ENCODE data around the gene WRNIP1. TPM values are rescaled to one million over a fixed set of nuclear protein-coding genes. Genes with fewer than 3 reads are reported as not detected.

The WRNIP1 gene
- total and polyA plus RNA-seq, 10 of the 15 experiments (the other 5 are each of a cell fraction or from before 2014, with no cell fraction given) = 9.3 to 30.5 (median 24.3) TPM

- TF ChIP-seq MLLT1 (IDR thresholded peaks at IDR 0.05) (no peak), ZNF207 (IDR thresholded peaks at IDR 0.05; ENCODE audit: borderline replicate concordance) (no peak), NFXL1 (IDR thresholded peaks at IDR 0.05; ENCODE audit: borderline replicate concordance) (no peak), KLF5 (IDR thresholded peaks at IDR 0.05; ENCODE audit: partially characterized antibody) (no peak), PKNOX1 (IDR thresholded peaks at IDR 0.05) (no peak), MEF2B (IDR thresholded peaks at IDR 0.05; ENCODE audit: partially characterized antibody, poor library complexity, severe bottlenecking) (no peak)
These were observed 43.8 kb downstream of the WRNIP1 start (continued) for GRCh38 chr6:2809015-2809414.

GRCh38 chr6:2810092-2810671 is 45.0 kb downstream of the WRNIP1 start:
- ATAC-seq (no peak), DNase-seq (ENCODE audit: low read depth, low spot score) (no peak), FAIRE-seq (no peak)
- H3K36me3 ChIP-seq (ENCODE audit: control insufficient read depth in 2 of 2, insufficient read depth in 2 of 2, low read length in 1 of 2) = no peaks in the 10 kb centered on the region
- no peaks in the 10 kb centered on the region for H3K27me3 ChIP-seq (replicated peaks in 1 of 2; ENCODE audit: control insufficient read depth in 2 of 2, insufficient read depth in 2 of 2, low read length in 1 of 2)
- H3K79me2 ChIP-seq (ENCODE audit: control insufficient read depth, insufficient read depth, low read length) = no peaks in the 10 kb centered on the region
- ChIA-PET POLR2A (no interaction called here), RAD21 (ENCODE audit: unreplicated experiment) (no interaction called here), CTCF (no interaction called here), SMC1A (ENCODE audit: uncharacterized antibody, unreplicated experiment) (no interaction called here)
- H3K4me2 ChIP-seq (ENCODE audit: control insufficient read depth, insufficient read depth) = no peak overlapping the region
- no peaks in the 10 kb centered on the region for H3K4me1 ChIP-seq (ENCODE audit: control insufficient read depth, insufficient read depth, low read length)
- H2AFZ ChIP-seq (ENCODE audit: control insufficient read depth, low read depth, low read length) = no peak overlapping the region
- no TSS peak for BruUV-seq (replicated peaks)
- no peak overlapping the region for H3K4me3 ChIP-seq
- in situ Hi-C loops (cut with MboI) (no loop called here), intact Hi-C loops (cut with micrococcal nuclease; ENCODE audit: unreplicated experiment) (no loop called here)
- H3K9me3 ChIP-seq (replicated peaks; ENCODE audit: control insufficient read depth, insufficient read depth, low read length) = no peaks in the 10 kb centered on the region
- H3K9ac ChIP-seq (ENCODE audit: control insufficient read depth, insufficient read depth, low read length) = no peak overlapping the region
- no peak overlapping the region for H3K27ac ChIP-seq (ENCODE audit: control insufficient read depth, insufficient read depth)
- 66% methylated on average over 9 of the region's 9 CpGs for WGBS (ENCODE audit: insufficient coverage, insufficient replicate concordance, low lambda C conversion rate, missing lambda C conversion rate)
- H4K20me1 ChIP-seq (ENCODE audit: control insufficient read depth, insufficient read depth) = no peaks in the 10 kb centered on the region
- TF ChIP-seq BMI1 (IDR thresholded peaks at IDR 0.05; ENCODE audit: borderline replicate concordance) (no peak), SMC3 (IDR thresholded peaks at IDR 0.05; ENCODE audit: borderline replicate concordance, low read length) (no peak), RFX5 (IDR thresholded peaks at IDR 0.05; ENCODE audit: low read depth, low read length) (no peak), EED (IDR thresholded peaks at IDR 0.05; ENCODE audit: low read depth) (no peak), ZZZ3 (IDR thresholded peaks at IDR 0.05; ENCODE audit: control insufficient read depth, insufficient read length, low read depth) (no peak), ASH2L (IDR thresholded peaks at IDR 0.05; ENCODE audit: borderline replicate concordance, low read depth) (no peak)
- TF ChIP-seq, protein P1, sequence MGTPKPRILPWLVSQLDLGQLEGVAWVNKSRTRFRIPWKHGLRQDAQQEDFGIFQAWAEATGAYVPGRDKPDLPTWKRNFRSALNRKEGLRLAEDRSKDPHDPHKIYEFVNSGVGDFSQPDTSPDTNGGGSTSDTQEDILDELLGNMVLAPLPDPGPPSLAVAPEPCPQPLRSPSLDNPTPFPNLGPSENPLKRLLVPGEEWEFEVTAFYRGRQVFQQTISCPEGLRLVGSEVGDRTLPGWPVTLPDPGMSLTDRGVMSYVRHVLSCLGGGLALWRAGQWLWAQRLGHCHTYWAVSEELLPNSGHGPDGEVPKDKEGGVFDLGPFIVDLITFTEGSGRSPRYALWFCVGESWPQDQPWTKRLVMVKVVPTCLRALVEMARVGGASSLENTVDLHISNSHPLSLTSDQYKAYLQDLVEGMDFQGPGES (IDR thresholded peaks at IDR 0.05) = no peak
- TF ChIP-seq, protein P2, sequence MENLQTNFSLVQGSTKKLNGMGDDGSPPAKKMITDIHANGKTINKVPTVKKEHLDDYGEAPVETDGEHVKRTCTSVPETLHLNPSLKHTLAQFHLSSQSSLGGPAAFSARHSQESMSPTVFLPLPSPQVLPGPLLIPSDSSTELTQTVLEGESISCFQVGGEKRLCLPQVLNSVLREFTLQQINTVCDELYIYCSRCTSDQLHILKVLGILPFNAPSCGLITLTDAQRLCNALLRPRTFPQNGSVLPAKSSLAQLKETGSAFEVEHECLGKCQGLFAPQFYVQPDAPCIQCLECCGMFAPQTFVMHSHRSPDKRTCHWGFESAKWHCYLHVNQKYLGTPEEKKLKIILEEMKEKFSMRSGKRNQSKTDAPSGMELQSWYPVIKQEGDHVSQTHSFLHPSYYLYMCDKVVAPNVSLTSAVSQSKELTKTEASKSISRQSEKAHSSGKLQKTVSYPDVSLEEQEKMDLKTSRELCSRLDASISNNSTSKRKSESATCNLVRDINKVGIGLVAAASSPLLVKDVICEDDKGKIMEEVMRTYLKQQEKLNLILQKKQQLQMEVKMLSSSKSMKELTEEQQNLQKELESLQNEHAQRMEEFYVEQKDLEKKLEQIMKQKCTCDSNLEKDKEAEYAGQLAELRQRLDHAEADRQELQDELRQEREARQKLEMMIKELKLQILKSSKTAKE (IDR thresholded peaks at IDR 0.05; ENCODE audit: low read depth, poor library complexity, severe bottlenecking) = no peak
- TF ChIP-seq, protein P3, sequence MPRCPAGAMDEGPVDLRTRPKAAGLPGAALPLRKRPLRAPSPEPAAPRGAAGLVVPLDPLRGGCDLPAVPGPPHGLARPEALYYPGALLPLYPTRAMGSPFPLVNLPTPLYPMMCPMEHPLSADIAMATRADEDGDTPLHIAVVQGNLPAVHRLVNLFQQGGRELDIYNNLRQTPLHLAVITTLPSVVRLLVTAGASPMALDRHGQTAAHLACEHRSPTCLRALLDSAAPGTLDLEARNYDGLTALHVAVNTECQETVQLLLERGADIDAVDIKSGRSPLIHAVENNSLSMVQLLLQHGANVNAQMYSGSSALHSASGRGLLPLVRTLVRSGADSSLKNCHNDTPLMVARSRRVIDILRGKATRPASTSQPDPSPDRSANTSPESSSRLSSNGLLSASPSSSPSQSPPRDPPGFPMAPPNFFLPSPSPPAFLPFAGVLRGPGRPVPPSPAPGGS (IDR thresholded peaks at IDR 0.05; ENCODE audit: borderline replicate concordance, insufficient read depth, low read depth, low read length, poor library complexity, severe bottlenecking) = no peak

All from GM12878 (cell line).